H1 (cell line): ENCODE results near the gene KCNQ2. TPM values are rescaled to one million over a fixed set of nuclear protein-coding genes. Genes with fewer than 3 reads are reported as not detected.

Source experiments
- CTCF ChIA-PET: fragments of 300-600 bp; sonication (Branson Sonifier 250); formaldehyde crosslinking; loops from one replicate; lab custom pipeline; 2021; ENCODE audit not compliant: partially characterized antibody; lab: Charles Lee
- POLR2A ChIA-PET: fragments of 300-600 bp; sonication (Branson Sonifier 250); formaldehyde crosslinking; loops from one replicate; lab custom pipeline; 2021; ENCODE audit warnings: inconsistent platforms; ENCODE audit not compliant: partially characterized antibody; lab: Charles Lee
- DNase-seq, 2 experiments: peaks; one replicate each; pipeline versions ENCODE4 v3.0.0 to v3.0.0-alpha.2; 2010 to 2022; ENCODE audit warnings: low spot score in 2 of 2, low read depth in 1 of 2, mixed read lengths in 1 of 2
- FAIRE-seq: peaks from 2 replicates; lab custom pipeline; 2011; peaks lifted over from hg19 to GRCh38; lab: Jason Lieb, UNC
- H2AFZ ChIP-seq: 2 replicates; pipeline ENCODE4 v1.8.1; 2012; ENCODE audit warnings: low read length, inconsistent platforms
- H2AK5ac ChIP-seq: 2 replicates; pipeline ENCODE4 v1.6.1; 2013; ENCODE audit warnings: low read depth, low read length
- H2BK120ac ChIP-seq: replicated peaks from 2 replicates; pipeline ENCODE3; 2013; ENCODE audit warnings: low read depth, low read length, inconsistent platforms
- H2BK12ac ChIP-seq: 2 replicates; pipeline ENCODE4 v1.6.1; 2013; ENCODE audit warnings: low read depth, low read length
- H2BK15ac ChIP-seq: 2 replicates; pipeline ENCODE4 v1.6.1; 2013; ENCODE audit warnings: low read length
- H2BK20ac ChIP-seq: 2 replicates; pipeline ENCODE4 v1.6.1; 2013; ENCODE audit warnings: low read length
- H2BK5ac ChIP-seq: 2 replicates; pipeline ENCODE4 v1.6.1; 2013; ENCODE audit warnings: low read depth, low read length
- H3K14ac ChIP-seq: 2 replicates; pipeline ENCODE4 v1.6.1; 2013; ENCODE audit warnings: inconsistent platforms; ENCODE audit not compliant: insufficient read length
- H3K18ac ChIP-seq: 2 replicates; pipeline ENCODE4 v1.6.1; 2013; ENCODE audit warnings: low read length; ENCODE audit errors: extremely low read depth
- H3K23ac ChIP-seq: 2 replicates; pipeline ENCODE4 v1.6.1; 2013; ENCODE audit warnings: inconsistent platforms; ENCODE audit not compliant: insufficient read length
- H3K23me2 ChIP-seq: 2 replicates; pipeline ENCODE4 v1.6.1; 2013; ENCODE audit warnings: low read depth, low read length
- H3K27ac ChIP-seq: 2 replicates; pipeline ENCODE4 v1.6.1; 2011; ENCODE audit warnings: low read depth, low read length, inconsistent platforms
- H3K27me3 ChIP-seq, 4 experiments: replicated peaks in 1 of 4; 1 replicate in 1 of 4; 2 replicates in 3 of 4; pipeline versions ENCODE4 v1.6.1 to v1.8.1; 2011 to 2013; ENCODE audit warnings: low read length in 3 of 4, mild to moderate bottlenecking in 3 of 4, inconsistent platforms in 2 of 4, mixed read lengths in 2 of 4, moderate library complexity in 1 of 4; ENCODE audit not compliant: control insufficient read depth in 3 of 4, insufficient read depth in 3 of 4; ENCODE audit errors: extremely low read depth in 1 of 4
- H3K36me3 ChIP-seq, 4 experiments: 2 replicates each; pipeline versions ENCODE4 v1.6.1 to v1.8.1; 2011 to 2013; ENCODE audit warnings: mild to moderate bottlenecking in 4 of 4, low read length in 3 of 4, moderate library complexity in 2 of 4, control low read depth in 1 of 4, inconsistent platforms in 1 of 4; ENCODE audit not compliant: insufficient read depth in 4 of 4, control insufficient read depth in 2 of 4
- H3K4ac ChIP-seq: replicated peaks from 2 replicates; pipeline ENCODE3; 2013; ENCODE audit warnings: low read length, low read depth, mixed read lengths, inconsistent platforms; ENCODE audit not compliant: insufficient read length
- H3K4me1 ChIP-seq, 4 experiments: replicated peaks in 1 of 4; 1 replicate in 1 of 4; 2 replicates in 3 of 4; pipeline versions ENCODE4 v1.6.1 to v1.8.1; 2011 to 2013; ENCODE audit warnings: low read length in 3 of 4, inconsistent platforms in 2 of 4, mixed read lengths in 1 of 4; ENCODE audit not compliant: insufficient read depth in 4 of 4, control insufficient read depth in 3 of 4
- H3K4me2 ChIP-seq, 2 experiments: 2 replicates each; pipeline versions ENCODE4 v1.6.1 to v1.8.1; 2011 to 2013; ENCODE audit warnings: low read depth in 2 of 2, low read length in 2 of 2, control low read depth in 1 of 2, inconsistent platforms in 1 of 2, mild to moderate bottlenecking in 1 of 2; ENCODE audit not compliant: insufficient read depth in 1 of 2
- H3K4me3 ChIP-seq, 4 experiments: fragments of 200-600, 300-600 bp in 1 of 4; sonication (generic), shearing (Covaris generic), sonication (Bioruptor Twin) in 1 of 4; 2 replicates each; pipeline versions ENCODE4 v1.5.1 to v1.8.1; 2011 to 2016; ENCODE audit warnings: low read length in 4 of 4, low read depth in 3 of 4, control low read depth in 2 of 4, inconsistent platforms in 2 of 4, mild to moderate bottlenecking in 2 of 4, mixed read lengths in 1 of 4, moderate library complexity in 1 of 4; ENCODE audit not compliant: insufficient read depth in 2 of 4; ENCODE audit errors: extremely low read depth in 1 of 4
- H3K56ac ChIP-seq: replicated peaks from 2 replicates; pipeline ENCODE3; 2013; ENCODE audit warnings: low read depth, mild to moderate bottlenecking, mixed read lengths, low read length, inconsistent platforms; ENCODE audit not compliant: insufficient read length
- H3K79me1 ChIP-seq: 2 replicates; pipeline ENCODE4 v1.6.1; 2013; ENCODE audit warnings: low read depth, low read length, control low read depth
- H3K79me2 ChIP-seq, 2 experiments: 2 replicates each; pipeline versions ENCODE4 v1.6.1 to v1.8.1; 2012 to 2013; ENCODE audit warnings: low read length in 2 of 2, mild to moderate bottlenecking in 2 of 2, inconsistent platforms in 1 of 2; ENCODE audit not compliant: insufficient read depth in 2 of 2, control insufficient read depth in 1 of 2
- H3K9ac ChIP-seq, 4 experiments: replicated peaks in 1 of 4; 1 replicate in 1 of 4; 2 replicates in 3 of 4; pipeline versions ENCODE4 v1.6.1 to v1.8.1; 2011 to 2013; ENCODE audit warnings: low read depth in 3 of 4, low read length in 3 of 4, control low read depth in 2 of 4, mild to moderate bottlenecking in 2 of 4, moderate library complexity in 2 of 4, inconsistent platforms in 1 of 4; ENCODE audit errors: extremely low read depth in 1 of 4
- H3K9me3 ChIP-seq, 2 experiments: 2 replicates each; pipeline versions ENCODE4 v1.6.1 to v1.8.1; 2012 to 2013; ENCODE audit warnings: mild to moderate bottlenecking in 2 of 2, moderate library complexity in 2 of 2, control low read depth in 1 of 2, inconsistent platforms in 1 of 2, low read depth in 1 of 2, low read length in 1 of 2, mixed read lengths in 1 of 2; ENCODE audit not compliant: insufficient read depth in 2 of 2
- H4K20me1 ChIP-seq, 2 experiments: replicated peaks in 1 of 2; 2 replicates each; pipeline versions ENCODE3 to v1.8.1; 2011 to 2013; ENCODE audit warnings: inconsistent platforms in 2 of 2, low read length in 2 of 2, mild to moderate bottlenecking in 1 of 2; ENCODE audit not compliant: insufficient read depth in 2 of 2, control insufficient read depth in 1 of 2
- H4K5ac ChIP-seq: 2 replicates; pipeline ENCODE4 v1.6.1; 2013; ENCODE audit warnings: low read length, low read depth, mixed read lengths, inconsistent platforms; ENCODE audit not compliant: insufficient read length
- H4K8ac ChIP-seq: 2 replicates; pipeline ENCODE4 v1.8.0; 2013; ENCODE audit warnings: mild to moderate bottlenecking, moderate library complexity, low read length, inconsistent platforms; ENCODE audit not compliant: insufficient read depth; ENCODE audit errors: extremely low read depth
- H4K91ac ChIP-seq: replicated peaks from 2 replicates; pipeline ENCODE3; 2013; ENCODE audit warnings: low read length, mixed read lengths, inconsistent platforms; ENCODE audit not compliant: insufficient read length
- BACH1 ChIP-seq: IDR thresholded peaks from 2 replicates; pipeline ENCODE4 v1.6.1; 2012; ENCODE audit warnings: low read length, improper control_type of control experiment
- CBX5 ChIP-seq: fragments of 300-800, 300-1000 bp; sonication (generic); IDR thresholded peaks from 2 replicates; pipeline ENCODE4 v1.7.1; 2016; ENCODE audit warnings: antibody characterized with exemption, low read length, low read depth
- CHD1 ChIP-seq: IDR thresholded peaks from 2 replicates; pipeline ENCODE4 v1.6.1; 2012; ENCODE audit warnings: low read depth, low read length, improper control_type of control experiment
- CREB1 ChIP-seq: IDR thresholded peaks from 2 replicates; pipeline ENCODE4 v1.6.1; 2012; ENCODE audit warnings: inconsistent platforms
- JUND ChIP-seq: IDR thresholded peaks from 2 replicates; pipeline ENCODE4 v1.6.1; 2011; ENCODE audit warnings: mild to moderate bottlenecking, improper control_type of control experiment, low read length
- KDM4A ChIP-seq: IDR thresholded peaks from one replicate; pipeline ENCODE4 v1.7.1; 2012; ENCODE audit warnings: low read depth, mild to moderate bottlenecking, moderate library complexity, low read length, inconsistent platforms; ENCODE audit not compliant: severe bottlenecking
- NRF1 ChIP-seq: IDR thresholded peaks from 2 replicates; pipeline ENCODE4 v1.6.1; 2011; ENCODE audit warnings: mild to moderate bottlenecking, low read depth, low read length, improper control_type of control experiment
- PHF8 ChIP-seq: fragments of 200-600 bp; sonication (generic); conservative IDR thresholded peaks from 2 replicates; pipeline ENCODE4 v1.7.1; 2012; ENCODE audit warnings: low read depth, mild to moderate bottlenecking, inconsistent platforms, low read length, moderate library complexity
- RAD21 ChIP-seq, 2 experiments: IDR thresholded peaks in 1 of 2; conservative IDR thresholded peaks in 1 of 2; 2 replicates each; pipeline ENCODE4 v1.6.1; 2011; ENCODE audit warnings: low read depth in 2 of 2, low read length in 2 of 2, improper control_type of control experiment in 1 of 2, inconsistent platforms in 1 of 2, mild to moderate bottlenecking in 1 of 2, moderate library complexity in 1 of 2
- RBBP5 ChIP-seq: IDR thresholded peaks from 2 replicates; pipeline ENCODE4 v1.7.1; 2012; ENCODE audit warnings: low read depth, mild to moderate bottlenecking, inconsistent platforms, low read length, moderate library complexity, borderline replicate concordance
- RFX5 ChIP-seq: IDR thresholded peaks from 2 replicates; pipeline ENCODE4 v1.6.1; 2011; ENCODE audit warnings: low read depth, low read length, improper control_type of control experiment, borderline replicate concordance
- RNF2 ChIP-seq: fragments of 200-900, 300-1000 bp; sonication (generic); IDR thresholded peaks from 2 replicates; pipeline ENCODE4 v1.7.1; 2016; ENCODE audit warnings: borderline replicate concordance, low read depth, mild to moderate bottlenecking, antibody characterized with exemption, low read length; ENCODE audit not compliant: poor library complexity, severe bottlenecking; ENCODE audit errors: missing control alignments
- TBP ChIP-seq: IDR thresholded peaks from 2 replicates; pipeline ENCODE4 v1.6.1; 2011; ENCODE audit warnings: low read depth, low read length, improper control_type of control experiment
- ZNF274 ChIP-seq: IDR thresholded peaks from 2 replicates; pipeline ENCODE4 v1.7.0; 2012; ENCODE audit warnings: low read length, borderline replicate concordance; ENCODE audit errors: extremely low read depth
- WGBS, 2 experiments: shearing (Covaris generic) in 1 of 2; methylation state at CpG; one replicate each; pipeline versions ENCODE4 v1.1.6 to v1.1.7; 2013 to 2015; ENCODE audit warnings: low lambda C conversion rate in 2 of 2, mixed read lengths in 2 of 2, inconsistent platforms in 1 of 2, low coverage in 1 of 2, missing lambda C conversion rate in 1 of 2; ENCODE audit not compliant: insufficient replicate concordance in 2 of 2, insufficient coverage in 1 of 2, insufficient read length in 1 of 2; ENCODE audit errors: extremely low coverage in 1 of 2, missing lambda C conversion rate in 1 of 2; 5-methylcytosine and 5-hydroxymethylcytosine counted together
- polyA plus RNA-seq, 7 experiments: library from polyadenylated mRNA; depleted of rRNA in 3 of 7; stranded (reverse) in 5 of 7; unstranded in 2 of 7; fragments of >200 nt in 5 of 7; fragments of 200-250 nt in 2 of 7; gene quantifications; 1 replicate in 5 of 7; 2 replicates in 1 of 7; 4 replicates in 1 of 7; pipeline versions ENCODE4 v1.2.1 to v1.2.3, GENCODE V29; 2011 to 2013; ENCODE audit warnings: missing spikeins in 2 of 7, mixed read lengths in 2 of 7
- total RNA-seq: library from RNA; stranded (reverse); fragmentation: NEBNext Ultra II Directional; extraction: Animal tissue kit (Norgen Biotek cat#: 25700); gene quantifications from 2 replicates; pipeline ENCODE4 v1.2.1, GENCODE V29; 2021

The KCNQ2 gene
- total and polyA plus RNA-seq, 2 of the 8 experiments (the other 6 are each of a cell fraction or from before 2014, with no cell fraction given): 82.6 to 243 TPM

- Histone ChIP-seq H3K4me3 (no peak overlapping the region), H3K4me1 (peaks cover 0 to 11% (median 6%) of the 10 kb centered on the region in 4 experiments; a peak in 5 of 7 replicates), H3K79me2 (no peaks in the 10 kb centered on the region), H4K8ac (no peak overlapping the region), H3K56ac (no peak overlapping the region), H2BK20ac (no peak overlapping the region), H2BK120ac (no peak overlapping the region), H4K20me1 (peaks cover 0 to 8% of the 10 kb centered on the region in 2 experiments), H3K23ac (no peak overlapping the region), H3K4ac (no peak overlapping the region), H3K14ac (no peak overlapping the region), H2AFZ (no peak overlapping the region), H2BK12ac (no peak overlapping the region), H3K27me3 (peaks cover 0 to 21% (median 15%) of the 10 kb centered on the region in 4 experiments; a peak in 6 of 7 replicates), H3K4me2 (no peak overlapping the region), H3K9me3 (peaks cover 4% of the 10 kb centered on the region in 2 experiments; a peak in 1 of 4 replicates), H2BK15ac (no peak overlapping the region), H3K18ac (no peak overlapping the region), H3K9ac (no peak overlapping the region), H2BK5ac (no peak overlapping the region), H3K27ac (no peak overlapping the region), H2AK5ac (no peak overlapping the region), H4K5ac (no peak overlapping the region), H3K36me3 (peaks cover 0 to 8% (median 1%) of the 10 kb centered on the region in 4 experiments; a peak in 5 of 8 replicates), H3K23me2 (peaks cover 16% of the 10 kb centered on the region; the same call in 1 of the 2 replicates), H3K79me1 (no peaks in the 10 kb centered on the region), H4K91ac (no peak overlapping the region)
- ChIA-PET POLR2A (interaction anchor here (1.0 kb wide), 1 partner anchor 19 kb away, joined by 3 read pairs; no protein-coding TSS in a partner anchor), CTCF (no interaction called here)
- no peak for FAIRE-seq
- DNase-seq: no peak
- WGBS, 2 experiments: 95% methylated on average over 17 of the region's 24 CpGs; no CpG with 5 or more reads in 1 of the 2 experiments
- TF ChIP-seq BACH1 (no peak), CBX5 (no peak), RFX5 (no peak), CREB1 (no peak), KDM4A (no peak), RAD21 (IDR thresholded peaks at IDR 0.05 in 1 of 2, conservative IDR thresholded peaks at IDR 0.05 in 1 of 2; ENCODE audit: low read depth in 2 of 2, low read length in 2 of 2) (no peak), PHF8 (no peak), TBP (no peak), ZNF274 (no peak), CHD1 (no peak), RNF2 (no peak), JUND (no peak), NRF1 (no peak), RBBP5 (no peak)
Observed at GRCh38 chr20:63490416-63490815, 18.0 kb upstream of the KCNQ2 start.
